Type B pancreatic cell (in vitro differentiated cells): ENCODE measurements around the gene ZDHHC20. TPM values are rescaled to one million over a fixed set of nuclear protein-coding genes. Genes with fewer than 3 reads are reported as not detected.

Experiments
- DNase-seq: peaks from one replicate; pipeline ENCODE4 v3.0.0; 2021; ENCODE audit warnings: mixed read lengths; ENCODE audit not compliant: unreplicated experiment; ENCODE audit errors: extremely low spot score
- H3K27ac Mint-ChIP-seq: 2 replicates; pipeline ENCODE4 v1.8.0; 2021; ENCODE audit warnings: mild to moderate bottlenecking, mixed read lengths
- H3K27me3 Mint-ChIP-seq: 2 replicates; pipeline ENCODE4 v1.8.0; 2021; ENCODE audit warnings: mixed read lengths
- H3K36me3 Mint-ChIP-seq: 2 replicates; pipeline ENCODE4 v1.8.0; 2021; ENCODE audit warnings: mixed read lengths
- H3K4me1 Mint-ChIP-seq: one replicate; pipeline ENCODE4 v1.8.0; 2021; ENCODE audit warnings: mixed read lengths; ENCODE audit not compliant: unreplicated experiment
- H3K4me3 Mint-ChIP-seq: 2 replicates; pipeline ENCODE4 v1.8.0; 2021; ENCODE audit warnings: mild to moderate bottlenecking, mixed read lengths
- H3K9me3 Mint-ChIP-seq: 2 replicates; pipeline ENCODE4 v1.8.0; 2021; ENCODE audit warnings: mixed read lengths
- total RNA-seq: library from RNA; stranded (reverse); gene quantifications from 2 replicates; pipeline ENCODE4 v1.2.1, GENCODE V29; 2021; ENCODE audit warnings: low replicate concordance
- TF ChIP-seq, protein P1 (sequence below): fragments of 200-600 bp; sonication (generic); conservative IDR thresholded peaks from 2 replicates; pipeline ENCODE4 v1.5.0; 2021; ENCODE audit warnings: antibody characterized with exemption, mild to moderate bottlenecking

The ZDHHC20 gene
- total RNA-seq, 1 donor from 2014 or later = 78.2 TPM

- TF ChIP-seq, protein P1, sequence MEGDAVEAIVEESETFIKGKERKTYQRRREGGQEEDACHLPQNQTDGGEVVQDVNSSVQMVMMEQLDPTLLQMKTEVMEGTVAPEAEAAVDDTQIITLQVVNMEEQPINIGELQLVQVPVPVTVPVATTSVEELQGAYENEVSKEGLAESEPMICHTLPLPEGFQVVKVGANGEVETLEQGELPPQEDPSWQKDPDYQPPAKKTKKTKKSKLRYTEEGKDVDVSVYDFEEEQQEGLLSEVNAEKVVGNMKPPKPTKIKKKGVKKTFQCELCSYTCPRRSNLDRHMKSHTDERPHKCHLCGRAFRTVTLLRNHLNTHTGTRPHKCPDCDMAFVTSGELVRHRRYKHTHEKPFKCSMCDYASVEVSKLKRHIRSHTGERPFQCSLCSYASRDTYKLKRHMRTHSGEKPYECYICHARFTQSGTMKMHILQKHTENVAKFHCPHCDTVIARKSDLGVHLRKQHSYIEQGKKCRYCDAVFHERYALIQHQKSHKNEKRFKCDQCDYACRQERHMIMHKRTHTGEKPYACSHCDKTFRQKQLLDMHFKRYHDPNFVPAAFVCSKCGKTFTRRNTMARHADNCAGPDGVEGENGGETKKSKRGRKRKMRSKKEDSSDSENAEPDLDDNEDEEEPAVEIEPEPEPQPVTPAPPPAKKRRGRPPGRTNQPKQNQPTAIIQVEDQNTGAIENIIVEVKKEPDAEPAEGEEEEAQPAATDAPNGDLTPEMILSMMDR = no peak
- Mint-ChIP-seq H3K4me3 (no peak overlapping the region), H3K27ac (no peak overlapping the region), H3K36me3 (peaks cover 6% of the 10 kb centered on the region), H3K27me3 (no peaks in the 10 kb centered on the region), H3K9me3 (no peaks in the 10 kb centered on the region), H3K4me1 (no peaks in the 10 kb centered on the region)
- no peak for DNase-seq
Measured at GRCh38 chr13:21372530-21372929, 86.6 kb downstream of the ZDHHC20 start.

- Mint-ChIP-seq H3K4me1 (no peaks in the 10 kb centered on the region), H3K27me3 (no peaks in the 10 kb centered on the region), H3K9me3 (no peaks in the 10 kb centered on the region), H3K4me3 (no peak overlapping the region), H3K36me3 (peaks cover 5% of the 10 kb centered on the region), H3K27ac (no peak overlapping the region)
- no peak for DNase-seq
- TF ChIP-seq, protein P1 = no peak
Measured at GRCh38 chr13:21371011-21371410, 88.1 kb downstream of the ZDHHC20 start.

DNA sequence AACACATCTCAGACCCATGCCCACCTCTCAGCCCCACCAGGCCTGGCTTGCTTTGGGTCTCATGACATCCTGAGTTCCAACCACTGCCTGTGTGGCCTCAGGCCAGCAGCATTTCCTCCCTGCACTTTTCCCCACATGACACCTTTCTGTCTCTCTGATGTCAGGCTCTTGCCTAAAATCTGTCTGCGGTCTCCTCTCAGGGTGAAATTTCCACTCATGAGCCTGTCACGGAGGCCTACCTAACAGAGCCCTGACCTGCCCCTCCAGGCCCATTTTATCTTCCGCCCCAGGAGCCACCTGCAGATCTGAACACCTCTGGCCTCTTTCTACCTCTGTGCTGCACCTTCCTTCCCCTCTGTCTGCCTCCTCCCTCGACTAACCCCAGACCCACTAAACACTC is 93.5 kb downstream of the ZDHHC20 start:
- TF ChIP-seq, protein P1 = no peak
- Mint-ChIP-seq H3K9me3 (no peaks in the 10 kb centered on the region), H3K36me3 (no peaks in the 10 kb centered on the region), H3K27ac (no peak overlapping the region), H3K4me1 (no peaks in the 10 kb centered on the region), H3K27me3 (no peaks in the 10 kb centered on the region), H3K4me3 (no peak overlapping the region)
- no peak for DNase-seq

GRCh38 chr13:21364916-21365315 is 94.2 kb downstream of the ZDHHC20 start:
- H3K4me3 Mint-ChIP-seq = no peak overlapping the region
- no peak for DNase-seq
- H3K9me3 Mint-ChIP-seq = no peaks in the 10 kb centered on the region
- no peaks in the 10 kb centered on the region for H3K27me3 Mint-ChIP-seq
- no peaks in the 10 kb centered on the region for H3K4me1 Mint-ChIP-seq
- no peaks in the 10 kb centered on the region for H3K36me3 Mint-ChIP-seq
- TF ChIP-seq, protein P1 = no peak
- H3K27ac Mint-ChIP-seq = no peak overlapping the region

DNA sequence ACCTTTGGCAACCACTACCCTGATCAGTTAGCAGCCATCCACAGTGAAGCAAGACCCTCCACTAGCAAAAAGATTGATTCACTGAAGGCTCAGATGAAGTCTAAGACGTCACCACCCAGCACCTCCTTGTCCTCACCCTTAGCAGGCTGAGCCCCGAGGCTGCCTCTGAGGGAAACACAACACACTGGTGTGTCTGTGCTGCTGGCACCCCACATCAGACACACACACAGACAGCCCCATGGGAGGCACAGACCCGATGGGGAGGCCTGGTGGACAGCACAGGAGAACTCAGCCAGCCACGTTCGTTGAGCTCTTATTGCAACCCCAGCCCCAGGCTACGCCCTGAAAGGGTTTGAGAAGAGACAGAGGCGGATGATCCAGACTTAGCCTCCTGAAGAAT is 94.7 kb downstream of the ZDHHC20 start:
- no peak overlapping the region for H3K4me3 Mint-ChIP-seq
- no peaks in the 10 kb centered on the region for H3K27me3 Mint-ChIP-seq
- H3K4me1 Mint-ChIP-seq = no peaks in the 10 kb centered on the region
- no peak for DNase-seq
- no peaks in the 10 kb centered on the region for H3K9me3 Mint-ChIP-seq
- H3K36me3 Mint-ChIP-seq = no peaks in the 10 kb centered on the region
- TF ChIP-seq, protein P1 = no peak
- no peak overlapping the region for H3K27ac Mint-ChIP-seq

- Mint-ChIP-seq H3K36me3 (no peaks in the 10 kb centered on the region), H3K27me3 (no peaks in the 10 kb centered on the region), H3K4me3 (no peak overlapping the region), H3K9me3 (no peaks in the 10 kb centered on the region), H3K4me1 (no peaks in the 10 kb centered on the region), H3K27ac (no peak overlapping the region)
- no peak for DNase-seq
- TF ChIP-seq, protein P1 = no peak
Measured at GRCh38 chr13:21362741-21363140, 96.4 kb downstream of the ZDHHC20 start.
